GM21619 (cell line): Measurements from ENCODE around the gene RGS14.
"Not testable (repeated sequence)": the region's sequence is repeated elsewhere in the genome, so short reads cannot be mapped to it uniquely, and the experiment has no call there.

ENCODE experiments used
- ATAC-seq: cut with Tn5 transposase; IDR thresholded peaks from one replicate; pipeline ENCODE4 v1.9.1; 2021; ENCODE audit not compliant: unreplicated experiment

RGS14 gene

DNA sequence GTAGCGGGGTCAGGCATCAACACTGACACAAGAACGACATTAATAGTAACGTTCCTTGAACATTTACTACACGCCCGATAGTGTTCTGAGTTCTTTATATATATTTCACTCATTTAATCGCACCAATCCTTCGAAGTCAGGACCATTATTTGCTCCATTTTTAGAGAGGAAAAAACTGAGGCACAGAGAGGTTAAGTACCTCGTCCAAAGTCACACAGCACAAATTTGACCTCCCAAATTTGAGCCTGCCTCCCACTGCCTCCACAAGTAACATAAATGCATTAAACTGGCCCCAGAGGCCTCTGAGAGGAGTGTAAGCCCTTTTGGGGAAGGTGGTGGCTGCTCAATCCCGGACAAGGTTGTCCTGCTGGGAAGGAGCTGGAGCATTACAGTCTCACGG lies 5.8 kb downstream of the RGS14 start:
- ATAC-seq, result no peak

DNA sequence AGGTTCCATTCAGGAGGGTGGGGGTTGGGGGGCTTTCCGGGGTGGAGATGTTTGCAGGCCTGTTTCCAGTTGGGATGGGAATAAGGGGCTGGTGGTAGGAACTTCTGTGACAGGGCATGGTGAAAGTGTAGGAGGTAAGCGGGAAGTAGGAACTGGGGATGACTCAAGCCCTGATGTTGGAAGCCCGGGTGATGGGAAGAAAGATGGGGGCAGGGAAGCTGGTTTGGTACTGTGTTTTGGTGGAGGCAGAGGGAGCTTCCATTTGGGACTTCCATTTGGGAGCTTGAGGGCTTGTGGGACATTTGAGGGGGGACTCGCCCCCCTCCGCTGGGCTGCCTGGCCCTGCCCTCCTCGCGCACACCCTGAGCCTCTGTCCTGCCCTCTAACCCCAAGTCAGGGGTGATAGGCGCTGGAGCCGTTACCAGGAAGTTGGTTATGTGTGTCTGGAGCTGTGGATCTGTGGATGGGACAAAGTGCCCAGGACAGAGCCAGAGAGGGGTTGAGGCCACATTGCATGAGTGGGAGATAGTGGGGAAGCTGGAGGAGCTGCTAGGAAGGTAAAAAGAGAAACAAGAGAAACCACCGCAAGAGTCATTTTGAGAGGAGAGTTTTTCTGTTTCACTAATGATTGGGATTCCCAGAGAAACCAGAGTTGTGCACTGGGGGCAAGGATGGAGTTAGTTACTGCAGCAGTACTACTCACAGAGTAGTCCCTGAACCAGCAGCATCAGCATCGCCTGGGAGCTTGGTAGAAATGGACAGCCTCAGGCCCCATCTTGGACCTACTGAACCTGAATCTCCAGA lies 6.6 kb downstream of the RGS14 start:
- ATAC-seq, result peak; percentile 36

DNA sequence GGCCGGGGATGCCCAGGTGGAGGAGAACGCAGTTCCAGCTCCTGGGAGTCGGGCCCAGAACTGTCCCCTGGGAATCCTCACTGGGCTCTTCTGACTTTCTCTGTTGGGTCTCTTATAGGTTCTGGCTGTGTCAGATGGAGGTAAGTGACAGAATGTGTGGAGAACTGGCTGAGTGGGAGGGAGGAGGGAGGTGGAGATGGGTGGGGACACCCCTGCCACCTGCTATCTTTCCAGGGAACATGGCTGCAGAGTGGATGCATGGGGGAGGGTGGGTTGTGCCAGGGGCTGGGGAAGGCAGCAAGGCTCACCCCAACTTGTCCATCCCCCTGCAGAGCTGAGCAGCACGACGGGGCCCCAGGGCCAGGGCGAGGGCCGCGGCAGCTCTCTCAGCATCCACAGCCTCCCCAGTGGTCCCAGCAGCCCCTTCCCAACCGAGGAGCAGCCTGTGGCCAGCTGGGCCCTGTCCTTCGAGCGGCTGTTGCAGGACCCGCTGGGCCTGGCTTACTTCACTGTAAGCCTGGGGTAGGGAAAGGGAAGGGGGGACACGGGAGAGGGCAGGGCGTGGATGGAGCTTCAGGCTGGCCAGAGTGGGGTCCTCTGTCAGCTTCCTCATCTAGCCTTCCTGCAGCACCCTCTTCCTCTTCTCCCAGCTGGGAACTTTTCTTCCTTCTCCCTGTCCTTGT lies 8.3 kb downstream of the RGS14 start:
- ATAC-seq, result no peak

DNA sequence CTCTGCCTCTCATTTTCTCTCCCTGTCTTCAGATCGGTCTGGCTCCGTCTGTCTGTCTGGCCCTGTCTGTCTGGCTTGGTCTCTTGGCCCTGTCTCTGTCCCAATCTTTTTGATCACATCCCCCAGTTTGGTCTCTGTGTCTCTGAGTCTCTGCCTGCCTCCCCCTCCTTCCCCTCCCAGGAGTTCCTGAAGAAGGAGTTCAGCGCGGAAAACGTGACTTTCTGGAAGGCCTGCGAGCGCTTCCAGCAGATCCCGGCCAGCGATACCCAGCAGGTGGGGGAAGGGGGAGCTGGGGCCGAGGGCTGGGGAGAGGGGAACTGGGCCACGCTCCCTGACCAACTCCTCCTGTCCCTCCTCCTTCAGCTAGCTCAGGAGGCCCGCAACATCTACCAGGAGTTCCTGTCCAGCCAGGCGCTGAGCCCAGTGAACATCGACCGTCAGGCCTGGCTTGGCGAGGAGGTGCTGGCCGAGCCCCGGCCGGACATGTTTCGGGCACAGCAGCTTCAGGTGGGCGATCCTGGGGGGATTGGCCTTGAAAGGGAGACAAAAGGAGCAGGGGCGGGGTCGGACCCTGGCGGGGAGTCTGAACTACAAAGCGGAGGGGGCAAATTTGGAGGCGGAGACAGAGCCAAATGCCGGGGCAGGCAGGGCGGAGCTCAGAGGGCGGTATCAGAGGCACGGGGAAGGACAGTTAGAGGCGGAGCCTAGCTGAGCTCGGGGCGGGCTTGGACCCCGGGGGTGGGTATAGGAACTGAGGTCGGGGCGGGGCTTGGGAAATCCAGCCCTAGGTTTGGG lies 9.0 kb downstream of the RGS14 start:
- ATAC-seq, result no peak

DNA sequence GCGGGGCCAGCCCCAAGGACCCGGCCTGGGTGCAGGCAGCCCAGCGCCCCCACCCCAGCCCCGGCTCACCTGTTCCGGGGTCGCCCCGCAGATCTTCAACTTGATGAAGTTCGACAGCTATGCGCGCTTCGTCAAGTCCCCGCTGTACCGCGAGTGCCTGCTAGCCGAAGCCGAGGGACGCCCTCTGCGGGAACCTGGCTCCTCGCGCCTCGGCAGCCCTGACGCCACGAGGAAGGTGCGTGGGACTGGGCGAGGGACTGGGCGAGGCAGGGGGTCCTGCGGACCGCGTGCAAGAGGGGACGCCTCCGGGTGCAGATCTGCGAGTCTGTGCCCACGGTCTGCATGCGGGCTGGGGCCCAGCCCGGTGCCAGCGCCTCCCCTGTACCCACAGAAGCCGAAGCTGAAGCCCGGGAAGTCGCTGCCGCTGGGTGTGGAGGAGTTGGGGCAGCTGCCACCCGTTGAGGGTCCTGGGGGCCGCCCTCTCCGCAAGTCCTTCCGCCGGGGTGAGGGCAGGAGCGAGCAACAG lies 9.7 kb downstream of the RGS14 start:
- no peak for ATAC-seq

DNA sequence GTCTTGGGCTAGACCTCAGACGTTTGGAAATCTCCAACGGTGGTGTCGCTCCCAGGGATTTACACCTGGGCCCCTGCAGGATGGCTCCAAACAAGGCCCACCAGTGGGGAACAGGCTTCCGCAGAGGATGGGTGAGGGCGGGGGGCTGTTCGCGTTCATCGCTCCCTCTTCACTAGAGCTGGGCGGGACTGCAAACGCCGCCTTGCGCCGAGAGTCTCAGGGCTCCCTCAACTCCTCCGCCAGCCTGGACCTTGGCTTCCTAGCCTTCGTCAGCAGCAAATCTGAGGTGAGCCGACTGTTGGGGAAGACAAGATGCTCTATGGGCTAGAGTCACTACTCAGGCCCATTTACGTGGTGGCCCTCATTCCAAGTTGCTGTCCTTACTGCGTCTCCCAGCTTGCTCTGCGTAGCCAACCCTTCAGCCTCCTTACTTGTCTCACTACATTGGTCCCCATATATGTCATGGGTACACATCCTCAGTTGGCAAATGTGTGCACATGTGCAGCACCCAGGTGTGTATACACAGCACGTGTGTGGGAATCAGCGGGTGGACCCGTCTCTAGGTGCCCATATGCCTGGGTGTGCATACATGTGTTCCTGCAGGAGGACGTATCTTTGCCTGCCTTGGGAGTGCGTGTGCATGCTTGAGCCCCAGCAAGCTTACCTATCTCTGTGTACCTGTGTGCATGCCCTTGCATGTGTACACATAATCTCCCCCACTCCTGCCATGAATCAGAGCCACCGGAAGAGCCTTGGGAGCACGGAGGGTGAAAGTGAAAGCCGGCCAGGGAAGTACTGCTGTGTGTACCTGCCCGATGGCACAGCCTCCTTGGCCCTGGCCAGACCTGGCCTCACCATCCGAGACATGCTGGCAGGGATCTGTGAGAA lies 10.5 kb downstream of the RGS14 start:
- no peak for ATAC-seq

DNA sequence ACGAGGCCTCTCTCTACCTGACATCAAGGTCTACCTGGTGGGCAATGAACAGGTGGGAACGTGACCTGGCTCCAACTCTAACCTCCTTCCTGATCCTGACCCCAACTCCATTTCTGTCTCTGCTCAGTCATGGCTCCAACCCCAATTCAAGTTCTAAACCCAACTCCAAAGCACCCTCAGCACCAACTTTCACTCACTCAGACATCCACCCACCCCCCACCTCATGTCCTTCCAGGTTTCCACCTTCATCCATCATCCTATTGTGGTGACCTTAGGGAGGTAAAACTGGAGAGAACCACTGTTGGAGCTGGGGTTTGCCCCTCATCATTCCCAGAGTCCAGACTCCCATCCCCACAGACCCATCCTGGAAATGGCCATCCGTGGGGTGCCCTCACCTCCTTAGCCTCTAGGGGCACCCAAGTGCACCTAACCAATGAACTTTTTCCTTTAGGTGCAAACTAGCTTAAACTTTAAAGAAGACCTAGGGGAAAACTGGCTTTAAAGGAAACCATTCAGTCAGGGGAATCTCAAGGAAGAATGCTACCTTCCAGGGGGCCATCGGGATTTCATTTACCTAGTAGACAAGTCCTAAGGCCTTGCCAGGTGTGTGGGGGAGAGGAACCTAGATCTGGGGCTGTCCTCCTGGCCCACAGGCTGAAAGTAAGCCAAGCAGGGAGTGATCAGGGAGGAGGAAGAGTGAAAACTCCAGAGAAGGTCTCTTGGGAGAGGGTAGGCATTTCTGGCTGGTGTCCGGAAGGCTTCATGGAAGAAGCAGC lies 11.3 kb downstream of the RGS14 start:
- ATAC-seq, result no peak

DNA sequence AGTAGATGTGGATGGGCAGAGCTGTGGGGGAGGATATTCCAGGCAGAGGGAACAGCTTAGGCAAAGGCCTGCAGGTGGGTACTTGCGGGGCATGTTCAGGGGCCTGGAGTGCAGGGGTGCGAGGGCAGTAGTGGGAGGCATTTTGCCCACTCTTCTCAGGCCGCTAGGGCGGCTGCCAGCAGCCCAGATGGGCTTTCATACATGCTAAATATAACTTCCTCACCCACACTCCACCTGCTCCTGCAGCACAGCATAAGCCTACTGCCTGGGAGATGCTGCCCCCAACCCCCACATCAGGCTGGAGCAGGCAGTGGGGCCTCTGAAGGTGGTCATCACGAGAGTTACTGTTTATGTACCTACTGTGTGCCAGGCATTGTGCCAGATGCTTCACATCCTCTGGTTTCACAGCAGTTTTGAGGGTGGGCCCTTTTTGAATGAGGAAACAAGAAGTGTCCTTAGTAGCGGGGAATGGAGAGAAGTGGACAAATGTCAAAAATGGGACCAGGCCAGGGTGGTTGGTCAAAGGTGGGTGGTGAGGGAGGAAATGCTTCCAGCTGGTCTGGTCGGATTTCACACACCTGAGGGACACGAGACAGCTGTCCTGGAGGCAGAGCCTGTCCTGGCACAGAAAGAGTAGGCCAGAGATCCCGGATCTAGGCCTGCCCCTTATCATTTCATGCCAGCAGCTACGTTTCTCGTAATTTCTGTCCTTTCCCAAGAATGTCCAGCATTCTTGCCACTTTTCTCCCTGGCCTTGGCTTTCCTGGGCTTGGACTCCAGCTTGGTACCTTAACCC lies 12.1 kb downstream of the RGS14 start:
- ATAC-seq, result no peak

DNA sequence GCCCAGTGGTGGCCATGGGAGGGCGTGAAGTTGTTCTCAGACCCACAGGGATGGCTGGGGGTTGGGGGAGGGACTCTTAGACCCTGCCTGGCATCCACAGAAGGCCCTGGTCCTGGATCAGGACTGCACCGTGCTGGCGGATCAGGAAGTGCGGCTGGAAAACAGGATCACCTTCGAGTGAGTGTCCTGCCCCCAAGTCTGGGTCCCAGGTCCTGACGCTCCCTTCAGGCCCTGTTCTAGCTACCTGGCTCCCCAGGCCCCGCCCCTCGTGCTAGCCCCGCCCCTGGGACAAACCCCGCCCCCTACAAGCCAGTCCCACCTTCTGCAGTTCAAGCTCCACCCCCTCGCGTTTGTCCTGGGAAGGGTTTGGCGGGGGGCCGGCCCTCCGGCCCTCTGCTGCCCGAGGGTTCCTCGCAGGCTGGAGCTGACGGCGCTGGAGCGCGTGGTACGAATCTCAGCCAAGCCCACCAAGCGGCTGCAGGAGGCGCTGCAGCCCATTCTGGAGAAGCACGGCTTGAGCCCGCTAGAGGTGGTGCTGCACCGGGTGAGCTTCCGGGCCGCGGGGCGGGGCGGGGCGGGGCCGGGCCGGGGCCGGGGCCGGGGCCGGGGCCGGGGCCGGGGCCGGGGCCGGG lies 12.9 kb downstream of the RGS14 start:
- ATAC-seq, result peak; percentile 52

DNA sequence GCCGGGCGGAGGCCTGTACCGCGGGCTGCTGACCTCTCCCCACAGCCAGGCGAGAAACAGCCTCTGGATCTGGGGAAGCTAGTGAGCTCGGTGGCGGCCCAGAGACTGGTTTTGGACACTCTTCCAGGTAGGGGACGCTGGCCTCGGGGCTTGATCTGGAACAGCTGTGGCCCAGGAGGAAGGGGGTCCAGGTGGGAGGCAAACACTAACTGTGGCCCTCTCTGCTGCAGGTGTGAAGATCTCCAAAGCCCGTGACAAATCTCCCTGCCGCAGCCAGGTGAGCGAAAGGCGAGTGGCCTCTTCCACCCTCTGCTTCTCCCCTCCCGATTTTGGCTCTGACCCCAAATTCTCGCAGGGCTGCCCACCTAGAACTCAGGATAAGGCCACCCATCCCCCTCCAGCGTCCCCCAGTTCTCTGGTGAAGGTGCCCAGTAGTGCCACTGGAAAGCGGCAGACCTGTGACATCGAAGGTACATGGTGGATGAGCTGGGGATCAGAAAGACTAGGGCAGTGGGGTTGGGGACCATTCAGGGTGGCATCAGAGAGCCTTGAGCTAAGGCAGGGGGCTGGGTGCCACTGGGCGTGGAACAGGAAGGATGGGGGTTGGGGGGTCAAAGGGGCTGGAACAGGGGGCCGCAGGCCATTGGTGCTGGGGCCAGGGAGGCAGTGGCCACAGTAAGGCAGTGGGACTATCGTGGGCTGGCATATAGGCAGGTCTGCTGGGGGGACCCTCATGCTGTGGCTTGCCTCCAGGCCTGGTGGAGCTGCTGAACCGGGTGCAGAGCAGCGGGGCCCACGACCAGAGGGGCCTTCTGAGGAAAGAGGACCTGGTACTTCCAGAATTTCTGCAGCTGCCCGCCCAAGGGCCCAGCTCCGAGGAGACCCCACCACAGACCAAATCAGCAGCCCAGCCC lies 13.7 kb downstream of the RGS14 start:
- ATAC-seq, result no peak

DNA sequence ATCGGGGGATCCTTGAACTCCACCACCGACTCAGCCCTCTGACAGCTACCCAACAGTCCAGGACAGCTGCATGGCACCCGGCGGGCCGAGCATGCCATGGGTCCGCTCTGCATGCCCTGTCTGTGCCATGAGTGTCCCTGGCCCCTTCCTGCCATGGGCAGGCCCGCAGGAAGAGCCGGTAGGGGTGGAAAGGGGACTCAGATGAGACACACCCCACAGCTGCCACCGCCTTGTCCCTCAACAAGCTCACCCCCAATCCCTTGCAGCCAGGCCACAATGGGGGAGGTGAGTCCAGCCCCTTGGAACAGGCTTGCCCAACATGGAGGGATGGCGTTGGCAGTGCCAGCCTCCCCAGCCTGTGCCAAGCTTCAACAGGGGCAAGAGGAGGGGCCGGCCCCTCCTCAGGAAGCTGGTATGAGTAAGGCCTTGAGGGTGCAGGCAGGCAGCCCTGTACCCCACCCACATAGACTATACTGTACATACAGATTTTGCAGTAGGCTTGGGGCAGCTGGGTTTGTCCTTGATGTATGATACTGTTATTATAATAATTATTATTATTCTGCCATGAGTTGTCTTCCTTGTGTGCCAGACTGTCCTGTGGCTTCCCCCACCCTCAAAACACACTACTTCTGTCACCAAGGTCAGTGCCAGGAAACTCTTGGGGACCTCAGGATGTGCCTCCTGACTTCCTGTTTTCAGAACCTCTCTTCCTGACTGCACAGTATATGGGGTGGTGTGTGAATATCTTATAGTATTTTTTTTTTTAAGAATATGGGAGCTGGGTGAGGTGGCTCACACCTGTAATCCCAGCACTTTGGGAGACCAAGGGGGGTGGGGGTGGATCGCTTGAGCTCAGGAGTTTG lies 14.5 kb downstream of the RGS14 start:
- no peak for ATAC-seq

DNA sequence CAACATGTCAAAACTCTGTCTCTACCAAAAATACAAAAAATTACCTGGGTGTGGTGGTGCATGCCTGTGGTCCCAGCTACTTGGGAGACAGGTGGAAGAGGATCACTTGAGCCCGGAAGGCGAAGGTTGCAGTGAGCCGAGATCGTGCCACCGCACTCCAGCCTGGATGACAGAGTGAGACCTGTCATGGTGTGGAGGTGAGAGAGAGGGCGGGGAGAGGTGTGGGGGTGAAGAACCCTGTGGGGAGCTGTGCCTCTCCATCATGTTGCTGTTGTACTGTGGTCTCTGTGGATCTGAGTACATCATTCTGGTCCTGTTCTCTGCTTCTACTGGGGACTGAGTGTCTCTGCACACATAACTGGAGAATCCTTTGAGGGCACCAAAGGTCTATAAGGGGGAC lies 15.2 kb downstream of the RGS14 start:
- no peak for ATAC-seq

DNA sequence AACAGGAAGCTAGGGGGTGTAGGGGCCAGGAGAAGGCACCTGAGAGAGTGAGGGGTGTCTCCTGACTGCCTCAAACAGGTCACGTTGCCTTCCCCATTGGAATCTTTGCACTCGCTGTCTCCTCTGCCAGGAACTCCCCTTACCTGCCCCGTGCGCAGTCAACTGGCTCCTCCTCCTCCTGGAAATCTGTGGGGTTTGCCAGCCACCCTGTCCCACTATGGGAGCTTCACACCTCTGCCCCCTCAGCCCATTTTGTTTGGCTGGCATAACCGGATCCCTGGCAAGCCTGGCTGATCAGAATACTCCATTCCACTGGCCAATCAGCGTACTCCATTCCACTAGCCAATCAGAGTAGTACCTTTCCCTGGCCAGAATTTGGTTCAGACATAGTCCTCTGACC lies 16.1 kb downstream of the RGS14 start:
- no peak for ATAC-seq

DNA sequence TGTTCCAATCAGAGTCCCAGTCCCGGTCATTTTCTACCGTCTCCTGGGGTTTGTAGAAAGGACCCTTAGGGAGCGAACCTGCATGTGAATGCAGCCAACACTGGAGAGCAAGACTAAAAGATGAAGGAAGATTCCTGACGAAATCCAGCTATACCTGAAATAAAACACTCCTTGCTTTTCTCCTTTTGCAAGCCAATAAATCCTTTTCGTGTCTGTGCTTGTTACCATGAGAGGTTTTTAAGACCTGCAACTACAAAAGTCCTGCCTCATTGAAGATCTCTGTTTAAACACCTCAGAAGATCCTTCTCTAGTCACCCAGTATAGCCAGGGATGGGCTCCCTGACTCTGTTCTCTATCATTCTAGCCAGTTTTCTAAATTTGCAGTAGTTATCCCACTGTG lies 16.5 kb downstream of the RGS14 start:
- ATAC-seq, result no peak

DNA sequence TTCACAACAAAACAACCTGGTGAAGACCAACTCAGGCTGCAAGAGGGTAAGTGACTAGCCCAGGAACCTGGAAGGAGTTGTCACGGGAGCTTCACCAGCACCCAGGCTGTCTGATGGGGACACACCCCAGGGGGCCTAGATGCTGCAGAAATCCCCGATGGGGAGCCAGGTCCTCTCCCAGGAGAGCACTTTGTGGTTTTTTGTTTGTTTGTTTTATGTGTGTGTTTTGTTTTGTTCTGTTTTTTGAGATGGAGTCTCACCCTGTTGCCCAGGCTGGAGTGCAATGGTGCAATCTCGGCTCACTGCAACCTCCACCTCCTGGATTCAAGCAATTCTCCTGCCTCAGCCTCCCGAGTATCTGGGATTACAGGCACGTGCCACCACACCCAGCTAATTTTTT lies 17.8 kb downstream of the RGS14 start:
- not testable (repeated sequence) for ATAC-seq

DNA sequence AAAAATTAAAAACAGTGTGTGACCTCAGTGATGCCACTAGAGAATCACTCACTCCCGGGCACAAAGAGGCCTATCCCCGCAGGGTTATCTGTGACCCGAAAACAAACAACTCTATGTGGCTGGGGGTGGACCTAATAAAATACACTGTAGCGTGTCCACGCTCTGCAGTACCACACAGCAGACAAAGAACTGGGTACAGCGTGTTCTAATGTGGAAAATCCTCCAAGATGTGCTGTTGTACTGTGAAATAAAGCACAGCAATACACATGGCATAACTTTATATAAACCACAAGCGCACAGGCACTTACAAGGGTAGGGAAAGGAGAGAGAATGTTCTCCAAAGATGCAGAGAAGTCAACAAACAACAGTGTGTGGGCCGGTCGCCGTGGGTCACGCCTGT lies 18.4 kb downstream of the RGS14 start:
- no peak for ATAC-seq
